SK-N-SH (cell line): Measurements from ENCODE around the gene WNK1.

Source experiments
- GATA2 ChIP-seq: sonication (generic); formaldehyde crosslinking; IDR thresholded peaks from 2 replicates; pipeline ENCODE4 v1.5.0; 2020; ENCODE audit warnings: mild to moderate bottlenecking, missing genetic modification reagents
- MXI1 ChIP-seq: IDR thresholded peaks from 2 replicates; pipeline ENCODE4 v1.6.1; 2012; ENCODE audit warnings: mild to moderate bottlenecking, low read depth, low read length, improper control_type of control experiment
- RAD21 ChIP-seq: IDR thresholded peaks from 2 replicates; pipeline ENCODE4 v1.6.1; 2012; ENCODE audit warnings: mild to moderate bottlenecking, low read length
- RCOR1 ChIP-seq: fragments of 150-350 bp; IDR thresholded peaks from 2 replicates; pipeline ENCODE4 v1.6.1; 2017; ENCODE audit warnings: antibody characterized with exemption, low read length
- TF ChIP-seq, protein P1 (sequence below): fragments of 200-600 bp; sonication (generic); IDR thresholded peaks from 2 replicates; pipeline ENCODE4 v1.6.1; 2017; ENCODE audit warnings: antibody characterized with exemption, mild to moderate bottlenecking, moderate library complexity

GRCh38 chr12:851343-851742 is 99.0 kb downstream of the WNK1 start:
- TF ChIP-seq MXI1 = no peak
- TF ChIP-seq GATA2 = no peak
- no peak for TF ChIP-seq RAD21
- TF ChIP-seq, protein P1, sequence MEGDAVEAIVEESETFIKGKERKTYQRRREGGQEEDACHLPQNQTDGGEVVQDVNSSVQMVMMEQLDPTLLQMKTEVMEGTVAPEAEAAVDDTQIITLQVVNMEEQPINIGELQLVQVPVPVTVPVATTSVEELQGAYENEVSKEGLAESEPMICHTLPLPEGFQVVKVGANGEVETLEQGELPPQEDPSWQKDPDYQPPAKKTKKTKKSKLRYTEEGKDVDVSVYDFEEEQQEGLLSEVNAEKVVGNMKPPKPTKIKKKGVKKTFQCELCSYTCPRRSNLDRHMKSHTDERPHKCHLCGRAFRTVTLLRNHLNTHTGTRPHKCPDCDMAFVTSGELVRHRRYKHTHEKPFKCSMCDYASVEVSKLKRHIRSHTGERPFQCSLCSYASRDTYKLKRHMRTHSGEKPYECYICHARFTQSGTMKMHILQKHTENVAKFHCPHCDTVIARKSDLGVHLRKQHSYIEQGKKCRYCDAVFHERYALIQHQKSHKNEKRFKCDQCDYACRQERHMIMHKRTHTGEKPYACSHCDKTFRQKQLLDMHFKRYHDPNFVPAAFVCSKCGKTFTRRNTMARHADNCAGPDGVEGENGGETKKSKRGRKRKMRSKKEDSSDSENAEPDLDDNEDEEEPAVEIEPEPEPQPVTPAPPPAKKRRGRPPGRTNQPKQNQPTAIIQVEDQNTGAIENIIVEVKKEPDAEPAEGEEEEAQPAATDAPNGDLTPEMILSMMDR = no peak
- no peak for TF ChIP-seq RCOR1
